Mesendoderm (in vitro differentiated cells): Measurements from ENCODE around the gene SEC14L2.

Experiments
- DNase-seq: peaks from one replicate; pipeline ENCODE4 v3.0.0; 2013
- H2AK5ac ChIP-seq: 2 replicates; pipeline ENCODE4 v1.6.1; 2013; ENCODE audit warnings: low read length, inconsistent platforms
- H2BK120ac ChIP-seq: 2 replicates; pipeline ENCODE4 v1.6.1; 2013; ENCODE audit warnings: low read depth, mild to moderate bottlenecking, low read length, moderate library complexity, mixed read lengths
- H2BK15ac ChIP-seq: replicated peaks from 2 replicates; pipeline ENCODE4 v1.6.1; 2013; ENCODE audit warnings: low read depth, mild to moderate bottlenecking, moderate library complexity
- H2BK5ac ChIP-seq: 2 replicates; pipeline ENCODE4 v1.6.1; 2013; ENCODE audit warnings: low read length, inconsistent platforms
- H3K18ac ChIP-seq: 2 replicates; pipeline ENCODE4 v1.6.1; 2013; ENCODE audit warnings: mild to moderate bottlenecking, low read length, mixed read lengths
- H3K23ac ChIP-seq: one replicate; pipeline ENCODE4 v1.6.1; 2013; ENCODE audit warnings: low read length
- H3K27ac ChIP-seq: 2 replicates; pipeline ENCODE4 v1.5.1; 2013; ENCODE audit warnings: low read depth, mild to moderate bottlenecking, inconsistent platforms, low read length, moderate library complexity
- H3K27me3 ChIP-seq: 2 replicates; pipeline ENCODE4 v1.6.1; 2013; ENCODE audit warnings: low read length, control low read depth, mild to moderate bottlenecking, inconsistent platforms; ENCODE audit not compliant: insufficient read depth, poor library complexity
- H3K36me3 ChIP-seq: 2 replicates; pipeline ENCODE4 v1.6.1; 2013; ENCODE audit warnings: low read length, inconsistent platforms; ENCODE audit not compliant: control insufficient read depth, insufficient read depth
- H3K4ac ChIP-seq: one replicate; pipeline ENCODE4 v1.6.1; 2013; ENCODE audit warnings: low read depth, mild to moderate bottlenecking, low read length, moderate library complexity
- H3K4me1 ChIP-seq: 2 replicates; pipeline ENCODE4 v1.6.1; 2013; ENCODE audit warnings: low read depth, low read length, inconsistent platforms; ENCODE audit not compliant: control insufficient read depth
- H3K4me2 ChIP-seq: 2 replicates; pipeline ENCODE4 v1.6.1; 2013; ENCODE audit warnings: low read length
- H3K4me3 ChIP-seq: 2 replicates; pipeline ENCODE4 v1.5.1; 2013; ENCODE audit warnings: mild to moderate bottlenecking, low read length
- H3K56ac ChIP-seq: one replicate; pipeline ENCODE4 v1.6.1; 2013; ENCODE audit warnings: low read length
- H3K79me1 ChIP-seq: 2 replicates; pipeline ENCODE4 v1.6.1; 2013; ENCODE audit warnings: low read length, inconsistent platforms
- H3K79me2 ChIP-seq: 2 replicates; pipeline ENCODE4 v1.6.1; 2013; ENCODE audit warnings: mild to moderate bottlenecking, low read length; ENCODE audit not compliant: control insufficient read depth, insufficient read depth
- H3K9ac ChIP-seq: 2 replicates; pipeline ENCODE4 v1.6.1; 2013; ENCODE audit warnings: low read length, inconsistent platforms
- H4K5ac ChIP-seq: one replicate; pipeline ENCODE4 v1.6.1; 2013; ENCODE audit warnings: low read length
- H4K8ac ChIP-seq: one replicate; pipeline ENCODE4 v1.6.1; 2013; ENCODE audit warnings: low read depth, mild to moderate bottlenecking, control low read depth, low read length, moderate library complexity
- WGBS: extraction: QIAGEN DNeasy Blood & Tissue Kit; methylation state at CpG from one replicate; pipeline ENCODE4 v1.1.7; 2013; ENCODE audit warnings: low lambda C conversion rate, missing lambda C conversion rate; ENCODE audit not compliant: insufficient coverage; ENCODE audit errors: extremely low coverage; 5-methylcytosine and 5-hydroxymethylcytosine counted together

Gene SEC14L2

GRCh38 chr22:30438559-30438958, 41.7 kb downstream of the SEC14L2 start:
- no peaks in the 10 kb centered on the region for H3K27me3 ChIP-seq
- no peak overlapping the region for H2BK5ac ChIP-seq
- no peak overlapping the region for H2BK15ac ChIP-seq
- H3K18ac ChIP-seq: no peak overlapping the region
- no peak overlapping the region for H3K23ac ChIP-seq
- no peak overlapping the region for H3K9ac ChIP-seq
- no peak overlapping the region for H3K4me2 ChIP-seq
- H3K27ac ChIP-seq: no peak overlapping the region
- H4K8ac ChIP-seq: no peak overlapping the region
- H3K4ac ChIP-seq: no peak overlapping the region
- no peaks in the 10 kb centered on the region for H3K79me1 ChIP-seq
- no peak for DNase-seq
- H3K4me1 ChIP-seq: no peaks in the 10 kb centered on the region
- H2AK5ac ChIP-seq: no peak overlapping the region
- no peaks in the 10 kb centered on the region for H3K79me2 ChIP-seq
- H2BK120ac ChIP-seq: no peak overlapping the region
- no peak overlapping the region for H3K56ac ChIP-seq
- no peak overlapping the region for H3K4me3 ChIP-seq
- whole genome bisulfite sequencing: no CpG with 5 or more reads among the region's 3 CpGs
- H3K36me3 ChIP-seq: no peaks in the 10 kb centered on the region
- H4K5ac ChIP-seq: no peak overlapping the region

- Histone ChIP-seq H3K4me2 (no peak overlapping the region), H3K36me3 (no peaks in the 10 kb centered on the region), H3K4me1 (no peaks in the 10 kb centered on the region), H4K8ac (no peak overlapping the region), H3K79me2 (no peaks in the 10 kb centered on the region), H3K9ac (no peak overlapping the region), H3K23ac (no peak overlapping the region), H3K4me3 (no peak overlapping the region), H3K27me3 (no peaks in the 10 kb centered on the region), H3K18ac (no peak overlapping the region), H2BK15ac (no peak overlapping the region), H2AK5ac (no peak overlapping the region), H4K5ac (no peak overlapping the region), H2BK120ac (no peak overlapping the region), H2BK5ac (no peak overlapping the region), H3K79me1 (no peaks in the 10 kb centered on the region), H3K56ac (no peak overlapping the region), H3K4ac (no peak overlapping the region), H3K27ac (no peak overlapping the region)
- no peak for DNase-seq
- no CpG with 5 or more reads among the region's 4 CpGs for WGBS
Observed at GRCh38 chr22:30439226-30439625, 42.4 kb downstream of the SEC14L2 start.

GRCh38 chr22:30439836-30440235, 43.0 kb downstream of the SEC14L2 start:
- Histone ChIP-seq H3K27me3 (no peaks in the 10 kb centered on the region), H3K36me3 (no peaks in the 10 kb centered on the region), H3K4ac (no peak overlapping the region), H4K8ac (no peak overlapping the region), H3K79me1 (no peaks in the 10 kb centered on the region), H3K9ac (no peak overlapping the region), H3K23ac (no peak overlapping the region), H3K27ac (no peak overlapping the region), H2AK5ac (no peak overlapping the region), H3K4me2 (no peak overlapping the region), H2BK5ac (no peak overlapping the region), H4K5ac (no peak overlapping the region), H3K18ac (no peak overlapping the region), H3K56ac (no peak overlapping the region), H3K4me3 (no peak overlapping the region), H3K79me2 (no peaks in the 10 kb centered on the region), H2BK15ac (no peak overlapping the region), H3K4me1 (peaks cover under 1% of the 10 kb centered on the region), H2BK120ac (no peak overlapping the region)
- no CpG with 5 or more reads among the region's 11 CpGs for WGBS
- DNase-seq: no peak

- no peak overlapping the region for H3K4me2 ChIP-seq
- H3K27ac ChIP-seq: no peak overlapping the region
- H3K79me1 ChIP-seq: no peaks in the 10 kb centered on the region
- H3K79me2 ChIP-seq: no peaks in the 10 kb centered on the region
- peaks cover 2% of the 10 kb centered on the region for H3K4me1 ChIP-seq
- H3K27me3 ChIP-seq: no peaks in the 10 kb centered on the region
- no CpG with 5 or more reads among the region's 9 CpGs for WGBS
- no peaks in the 10 kb centered on the region for H3K36me3 ChIP-seq
- H3K23ac ChIP-seq: no peak overlapping the region
- H3K9ac ChIP-seq: no peak overlapping the region
- H4K8ac ChIP-seq: no peak overlapping the region
- H3K56ac ChIP-seq: no peak overlapping the region
- no peak overlapping the region for H3K4me3 ChIP-seq
- no peak for DNase-seq
- H2AK5ac ChIP-seq: no peak overlapping the region
- no peak overlapping the region for H3K18ac ChIP-seq
- no peak overlapping the region for H4K5ac ChIP-seq
- no peak overlapping the region for H2BK15ac ChIP-seq
- no peak overlapping the region for H2BK5ac ChIP-seq
- no peak overlapping the region for H2BK120ac ChIP-seq
- H3K4ac ChIP-seq: no peak overlapping the region
Observed at GRCh38 chr22:30441088-30441487, 44.3 kb downstream of the SEC14L2 start.

GRCh38 chr22:30444632-30445437, 48.0 kb downstream of the SEC14L2 start:
- H2BK120ac ChIP-seq: no peak overlapping the region
- H3K79me2 ChIP-seq: no peaks in the 10 kb centered on the region
- H3K27ac ChIP-seq: no peak overlapping the region
- DNase-seq: peak; percentile 87
- H4K5ac ChIP-seq: peak overlapping the region; percentile 99
- peak overlapping the region; percentile 80 for H3K56ac ChIP-seq
- H2AK5ac ChIP-seq: no peak overlapping the region
- H3K18ac ChIP-seq: peak overlapping the region; percentile 56
- peak overlapping the region; percentile 95 for H4K8ac ChIP-seq
- H3K36me3 ChIP-seq: no peaks in the 10 kb centered on the region
- H3K4ac ChIP-seq: no peak overlapping the region
- H3K4me3 ChIP-seq: no peak overlapping the region
- H3K4me2 ChIP-seq: peak overlapping the region; percentile 74
- no peak overlapping the region for H3K23ac ChIP-seq
- peaks cover 2% of the 10 kb centered on the region for H3K4me1 ChIP-seq
- H3K79me1 ChIP-seq: no peaks in the 10 kb centered on the region
- H2BK15ac ChIP-seq: no peak overlapping the region
- peak overlapping the region; percentile 69 for H3K9ac ChIP-seq
- WGBS: no CpG with 5 or more reads among the region's 11 CpGs
- H3K27me3 ChIP-seq: no peaks in the 10 kb centered on the region
- no peak overlapping the region for H2BK5ac ChIP-seq
